Frontal cortex (tissue), 4 donors: ENCODE measurements around the gene CDH2. TPM values are rescaled to one million over a fixed set of nuclear protein-coding genes. Genes with fewer than 3 reads are reported as not detected.

Experiments used
- DNase-seq, 2 donors: peaks; one replicate each; pipeline ENCODE4 v3.0.0; 2012; ENCODE audit warnings: low spot score in 2 of 2
- FAIRE-seq: peaks from 2 replicates; lab custom pipeline; 2012; peaks lifted over from hg19 to GRCh38; lab: Jason Lieb, UNC
- total RNA-seq: library from RNA; depleted of rRNA; stranded (reverse); fragments of >200 nt; gene quantifications from one replicate; pipeline ENCODE4 v1.2.3, GENCODE V29; 2014
- donor health status: control.
- donor health status: control.
- donor health status: control.

CDH2 gene
- total RNA-seq = 215 TPM

GRCh38 chr18:28176948-28177827 is at the start of gene CDH2:
TSS of gene CDH2 (minus strand) at chr18:28177130. CDS start at chr18:28177022, 108 bp downstream.
- DNase-seq (peak; percentile 78 to 87), FAIRE-seq (no peak)

DNA sequence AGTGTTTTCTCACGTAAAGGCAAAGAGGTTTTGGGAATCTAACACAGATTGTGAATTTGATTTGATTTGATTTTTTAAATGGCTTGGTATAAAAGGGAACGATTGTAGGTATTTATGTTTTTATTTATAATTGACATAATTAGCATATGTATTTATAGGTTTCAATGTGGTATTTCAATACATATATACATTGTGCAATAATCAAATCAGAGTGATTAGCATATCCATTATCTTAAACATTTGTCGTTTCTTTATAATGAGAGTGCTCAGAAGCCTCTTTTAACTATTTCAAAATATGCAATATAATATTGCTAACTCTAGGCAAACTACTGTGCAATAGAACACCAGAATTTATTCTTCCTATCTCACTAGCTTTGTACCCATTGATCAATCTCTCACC is 35.1 kb upstream of the CDH2 start:
- no peak for FAIRE-seq
- no peak for DNase-seq

GRCh38 chr18:28208712-28209265 is 31.9 kb upstream of the CDH2 start:
- no peak for FAIRE-seq
- DNase-seq = no peak

GRCh38 chr18:28208268-28208667 is 31.3 kb upstream of the CDH2 start:
- DNase-seq (no peak), FAIRE-seq (no peak)

- DNase-seq = no peak
- FAIRE-seq = no peak
Measured at GRCh38 chr18:28204154-28204553, 27.2 kb upstream of the CDH2 start.

DNA sequence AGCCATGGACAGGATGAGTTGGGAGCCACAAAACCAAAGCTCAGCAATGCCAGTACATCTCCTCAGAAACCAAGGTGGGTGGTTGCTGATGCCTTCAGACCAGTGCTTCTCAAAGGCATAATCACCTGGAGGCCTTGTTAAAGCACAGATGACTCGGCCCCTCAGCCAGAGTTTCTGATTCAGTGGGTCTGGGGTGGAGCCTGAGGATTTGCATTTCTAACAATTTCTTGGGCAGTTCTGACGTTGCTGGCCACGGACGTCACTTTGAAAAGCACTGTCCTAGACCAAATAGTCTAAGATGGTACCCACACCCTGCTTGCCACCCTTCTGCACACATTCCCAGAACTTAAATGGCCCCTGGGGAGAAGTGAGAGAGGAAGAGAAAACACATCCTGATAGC is 24.1 kb upstream of the CDH2 start:
- no peak for FAIRE-seq
- no peak for DNase-seq

DNA sequence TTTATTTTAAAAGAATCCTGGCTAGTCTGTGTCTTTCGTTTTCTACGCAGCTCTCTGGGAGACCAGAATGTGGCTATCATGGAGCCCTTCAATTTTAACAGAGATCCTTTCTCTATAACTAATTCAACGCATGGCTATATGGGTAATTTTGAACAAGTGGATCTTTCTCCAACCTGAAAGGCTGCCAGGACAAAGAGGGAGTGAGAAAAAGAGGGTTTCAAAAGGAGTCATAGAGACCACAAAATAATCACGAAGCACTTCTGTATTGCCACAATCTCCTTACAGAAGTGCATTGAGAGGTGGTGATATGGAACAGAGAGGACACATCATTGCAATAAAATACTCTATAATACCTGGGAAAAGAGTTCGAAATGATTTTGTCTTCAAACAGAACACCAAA is 21.7 kb upstream of the CDH2 start:
- FAIRE-seq = no peak
- DNase-seq = no peak

DNA sequence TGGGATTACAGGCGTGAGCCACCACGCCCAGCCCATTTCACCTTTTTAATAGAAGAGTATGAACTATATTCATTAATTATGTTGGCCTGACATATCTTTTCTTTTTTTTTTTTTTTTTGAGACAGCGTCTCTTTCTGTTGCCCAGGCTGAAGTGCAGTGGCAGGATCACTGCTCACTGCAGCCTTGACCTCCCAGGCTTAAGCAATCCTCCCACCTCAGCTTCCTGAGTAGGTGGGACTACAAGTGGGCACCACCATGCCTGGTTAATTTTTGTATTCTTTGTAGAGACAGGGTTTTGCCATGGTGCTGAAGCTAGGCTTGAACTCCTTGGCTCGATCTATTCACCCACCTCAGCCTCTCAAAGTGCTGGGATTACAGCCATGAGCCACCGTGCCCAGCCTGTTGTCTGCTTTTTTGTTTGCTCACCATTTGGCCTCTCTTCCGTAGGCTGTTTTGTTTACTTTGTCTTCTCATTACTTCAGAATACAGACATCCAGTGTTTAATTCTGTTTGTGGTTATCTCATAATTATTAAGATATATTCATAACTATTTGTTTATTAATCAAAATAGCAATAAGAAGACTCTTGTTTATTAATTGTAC is 16.3 kb upstream of the CDH2 start:
- DNase-seq = no peak
- FAIRE-seq = no peak

DNA sequence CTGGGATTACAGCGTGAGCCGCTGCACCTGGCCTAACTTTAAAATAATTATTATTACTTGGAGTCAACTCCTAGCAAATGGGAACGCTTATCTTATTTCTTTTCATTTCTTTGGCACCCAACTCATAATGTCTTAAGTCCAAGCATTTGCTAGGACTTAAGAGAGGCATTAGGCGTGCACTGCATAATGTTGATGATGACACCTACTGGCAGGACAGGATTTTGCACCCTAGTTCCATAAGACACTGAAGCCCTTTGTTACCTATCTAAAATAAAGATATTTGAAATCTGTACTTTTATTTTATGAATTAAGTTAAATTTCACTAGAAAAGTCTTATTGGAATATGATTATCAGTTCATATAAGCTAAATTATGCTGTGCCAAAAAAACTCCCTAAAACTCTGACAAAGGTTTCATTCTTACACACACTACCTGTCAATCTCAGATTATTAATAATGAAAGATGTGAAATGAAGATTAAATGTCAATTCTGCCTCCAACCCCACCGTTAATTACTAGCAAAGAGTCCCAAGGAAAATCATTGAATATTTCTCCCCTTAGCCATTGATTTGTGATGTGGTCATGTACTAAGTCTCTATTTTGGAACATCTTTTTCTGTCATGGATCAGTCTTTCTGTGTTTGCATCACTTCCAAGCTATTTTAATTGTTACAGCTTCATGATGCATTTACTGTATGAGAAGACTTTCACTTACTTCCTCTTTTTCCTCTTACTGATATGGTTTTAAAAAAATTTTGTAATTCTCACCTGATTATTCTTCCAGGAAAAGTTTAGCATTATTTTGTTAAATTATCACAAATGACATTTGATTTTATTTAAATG is 12.7 kb upstream of the CDH2 start:
- no peak for FAIRE-seq
- DNase-seq = no peak

DNA sequence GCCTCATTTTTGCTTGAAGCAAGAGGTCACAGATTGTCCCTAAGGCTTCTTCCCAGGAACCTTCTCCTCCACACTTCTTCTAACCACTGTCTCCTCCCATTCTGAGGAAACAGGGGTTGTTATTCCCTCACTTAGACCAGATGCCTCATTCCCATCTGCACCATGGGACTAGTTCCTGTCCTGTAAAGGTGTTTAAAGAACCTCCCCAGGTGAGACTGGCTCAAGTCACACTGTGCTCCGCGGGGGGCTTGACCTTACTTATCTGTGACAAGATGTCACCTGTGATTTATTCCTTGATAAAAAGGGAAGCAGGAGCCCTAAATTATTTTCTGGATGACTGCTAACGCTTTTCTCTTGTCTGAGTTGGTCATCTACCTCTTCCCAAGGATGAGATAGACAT is 8.2 kb upstream of the CDH2 start:
- DNase-seq (no peak), FAIRE-seq (no peak)

DNA sequence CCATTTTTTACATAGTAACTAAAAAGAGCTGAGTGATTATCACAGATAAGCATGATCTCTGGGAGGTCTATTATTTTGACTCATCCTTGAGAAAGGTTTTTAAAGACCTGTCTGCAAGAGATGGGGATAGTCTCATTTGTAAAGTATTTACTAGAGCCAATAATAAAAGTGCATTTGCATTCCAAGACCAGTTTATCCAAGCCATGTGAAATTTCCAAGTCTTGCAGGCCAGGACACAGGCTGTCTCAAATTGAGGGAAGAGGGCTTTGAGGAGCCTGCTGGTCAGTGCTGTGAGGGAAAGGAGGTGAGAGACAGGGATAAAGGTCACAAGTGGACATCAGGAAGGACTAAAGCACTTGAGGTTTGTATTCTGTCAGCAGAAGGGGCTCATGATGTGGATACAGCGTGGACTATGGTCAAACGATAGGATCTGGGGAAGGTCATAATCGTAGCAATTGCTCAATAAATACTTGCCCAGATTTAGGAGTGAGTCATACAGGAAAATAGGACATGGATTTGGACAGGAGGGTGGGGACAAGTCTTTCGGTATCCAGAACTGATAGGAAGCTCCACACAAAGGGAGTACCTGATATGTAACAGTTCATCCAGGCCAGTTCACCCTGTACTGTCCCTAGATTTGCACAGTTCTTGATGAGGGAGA is 6.6 kb upstream of the CDH2 start:
- FAIRE-seq (no peak), DNase-seq (no peak)

- no peak for FAIRE-seq
- no peak for DNase-seq
Measured at GRCh38 chr18:28181616-28182015, 4.7 kb upstream of the CDH2 start.

GRCh38 chr18:28178720-28179119 is 1.8 kb upstream of the CDH2 start:
- DNase-seq (peak; percentile 24 to 33), FAIRE-seq (no peak)

DNA sequence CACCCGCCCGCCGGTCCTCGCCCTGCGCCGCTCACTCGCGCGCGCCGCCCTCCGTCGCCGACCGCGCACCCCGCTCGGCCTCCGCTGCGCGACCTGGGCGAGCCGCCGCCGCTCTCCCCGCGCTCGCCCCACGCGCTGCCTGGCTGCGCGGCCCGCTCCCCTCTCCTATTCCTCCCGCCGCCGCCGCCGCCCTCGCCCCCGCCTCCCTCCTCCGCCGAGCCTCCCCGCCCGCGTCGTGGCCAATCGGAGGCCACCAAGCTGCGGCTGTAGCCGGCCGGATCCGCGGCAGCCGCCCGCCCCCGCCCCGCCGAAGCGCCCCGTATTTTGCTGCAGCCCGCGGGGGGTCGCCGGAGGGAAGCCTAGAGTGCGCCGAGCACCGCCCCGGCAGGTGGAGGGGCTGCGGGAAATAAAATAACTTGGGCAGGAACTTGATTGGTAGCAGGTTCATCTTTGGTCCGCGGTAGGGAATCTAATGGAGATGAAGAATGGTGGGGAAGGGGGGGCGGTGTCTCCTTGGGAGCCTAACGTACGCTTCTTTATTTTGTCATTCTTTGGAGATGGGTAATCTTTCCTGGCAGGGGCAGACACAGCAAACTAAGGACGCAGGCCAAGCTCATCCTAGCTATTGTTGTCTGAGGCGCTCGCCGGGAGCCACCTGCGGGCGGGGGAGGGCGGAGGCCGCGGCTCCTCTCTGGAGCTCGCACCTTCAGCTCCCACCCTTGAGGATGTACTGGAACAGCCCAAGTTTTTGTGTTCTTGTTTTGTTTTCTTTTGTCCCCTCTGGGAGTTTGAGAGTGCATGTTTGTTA is 1.1 kb upstream of the CDH2 start:
- DNase-seq = peak; percentile 81 to 87
- no peak for FAIRE-seq

- DNase-seq (no peak), FAIRE-seq (no peak)
Measured at GRCh38 chr18:28176698-28176947, 307 bp downstream of the CDH2 start.

- peak; percentile 28 to 56 for DNase-seq
- no peak for FAIRE-seq
Measured at GRCh38 chr18:28175930-28176697, 816 bp downstream of the CDH2 start.

GRCh38 chr18:28175150-28175929 is 1.6 kb downstream of the CDH2 start:
- DNase-seq (peak; percentile 27 to 39), FAIRE-seq (no peak)
